HEK293 (cell line): ENCODE measurements around the gene BCL7A.
A peak's percentile ranks its signal among the peaks of the same experiment; 100 is the strongest.

ENCODE experiments used
- CTCF ChIA-PET: fragments of 350-600 bp; formaldehyde crosslinking; extraction: SDS; loops from one replicate; lab custom pipeline; 2021; ENCODE audit warnings: antibody characterized with exemption; lab: Yijun Ruan, JAX
- POLR2A ChIA-PET: fragments of 300-600 bp; formaldehyde crosslinking; extraction: SDS; loops from one replicate; lab custom pipeline; 2020; ENCODE audit warnings: antibody characterized with exemption, inconsistent platforms; lab: Yijun Ruan, JAX
- H3K27ac ChIP-seq: fragments of 200-500 bp; sonication (Bioruptor generic); 2 replicates; pipeline ENCODE4 v1.5.1; 2014; ENCODE audit warnings: low read depth, low read length, control low read depth, inconsistent platforms; ENCODE audit errors: extremely low read depth
- H3K36me3 ChIP-seq, 2 experiments: fragments of 200-500 bp in 1 of 2; sonication (Bioruptor generic) in 1 of 2; 1 replicate in 1 of 2; 2 replicates in 1 of 2; pipeline ENCODE4 v1.5.1; 2014 to 2017; ENCODE audit warnings: inconsistent platforms in 2 of 2, low read length in 2 of 2; ENCODE audit not compliant: control insufficient read depth in 2 of 2, insufficient read depth in 1 of 2
- H3K4me1 ChIP-seq: fragments of 200-500 bp; sonication (Bioruptor generic); 2 replicates; pipeline ENCODE4 v1.5.1; 2014; ENCODE audit warnings: mild to moderate bottlenecking, low read length, inconsistent platforms; ENCODE audit not compliant: control insufficient read depth, insufficient read depth
- H3K4me3 ChIP-seq: 2 replicates; pipeline ENCODE4 v1.5.1; 2011; ENCODE audit warnings: low read depth, mild to moderate bottlenecking, control low read depth, low read length, moderate library complexity
- H3K9me3 ChIP-seq: fragments of 200-500 bp; sonication (Bioruptor generic); 2 replicates; pipeline ENCODE4 v1.5.1; 2014; ENCODE audit warnings: low read depth, low read length, inconsistent platforms; ENCODE audit not compliant: control insufficient read depth, insufficient read depth
- GLI4 ChIP-seq: fragments of 450-650 bp; formaldehyde crosslinking; IDR thresholded peaks from 2 replicates; pipeline ENCODE4 v1.5.1; 2016; ENCODE audit warnings: missing biosample characterization, missing genetic modification characterization
- RBAK ChIP-seq: fragments of 450-650 bp; formaldehyde crosslinking; IDR thresholded peaks from 2 replicates; pipeline ENCODE4 v1.5.1; 2016; ENCODE audit warnings: missing biosample characterization, missing genetic modification characterization
- YY2 ChIP-seq: fragments of 450-650 bp; formaldehyde crosslinking; IDR thresholded peaks from 2 replicates; pipeline ENCODE4 v1.5.1; 2016; ENCODE audit warnings: missing biosample characterization, missing genetic modification characterization
- ZBTB20 ChIP-seq: fragments of 450-650 bp; formaldehyde crosslinking; IDR thresholded peaks from 2 replicates; pipeline ENCODE4 v1.5.1; 2016; ENCODE audit warnings: missing biosample characterization, missing genetic modification characterization
- ZNF501 ChIP-seq: fragments of 450-650 bp; formaldehyde crosslinking; IDR thresholded peaks from 2 replicates; pipeline ENCODE4 v1.5.1; 2016; ENCODE audit warnings: missing biosample characterization, missing genetic modification characterization
- ZNF521 ChIP-seq: fragments of 450-650 bp; formaldehyde crosslinking; IDR thresholded peaks from 2 replicates; pipeline ENCODE4 v1.5.1; 2017; ENCODE audit warnings: missing biosample characterization, mild to moderate bottlenecking, missing genetic modification characterization
- ZNF596 ChIP-seq: fragments of 450-650 bp; IDR thresholded peaks from 2 replicates; pipeline ENCODE4 v1.5.0; 2018; ENCODE audit warnings: missing biosample characterization, mild to moderate bottlenecking, missing genetic modification characterization, moderate library complexity
- ZNF624 ChIP-seq: fragments of 450-650 bp; formaldehyde crosslinking; IDR thresholded peaks from 2 replicates; pipeline ENCODE4 v1.5.1; 2017; ENCODE audit warnings: missing biosample characterization, missing genetic modification characterization
- ZNF660 ChIP-seq: fragments of 450-650 bp; IDR thresholded peaks from 2 replicates; pipeline ENCODE4 v1.5.1; 2018; ENCODE audit warnings: missing biosample characterization, mild to moderate bottlenecking, missing genetic modification characterization
- ZSCAN30 ChIP-seq: fragments of 450-650 bp; IDR thresholded peaks from 2 replicates; pipeline ENCODE4 v1.5.1; 2018; ENCODE audit warnings: missing biosample characterization, mild to moderate bottlenecking, missing genetic modification characterization, moderate library complexity
- TF ChIP-seq, protein P1 (sequence below): fragments of 450-650 bp; formaldehyde crosslinking; conservative IDR thresholded peaks from 2 replicates; pipeline ENCODE4 v1.5.1; 2016; ENCODE audit warnings: low read depth, missing biosample characterization, missing genetic modification characterization
- TF ChIP-seq, protein P2 (sequence below): fragments of 450-650 bp; formaldehyde crosslinking; optimal IDR thresholded peaks from 2 replicates; pipeline ENCODE3; 2016; ENCODE audit warnings: missing biosample characterization, mild to moderate bottlenecking, missing genetic modification characterization
- TF ChIP-seq, protein P3 (sequence below): fragments of 450-650 bp; formaldehyde crosslinking; IDR thresholded peaks from 2 replicates; pipeline ENCODE4 v1.5.1; 2016; ENCODE audit warnings: missing biosample characterization, missing genetic modification characterization
- TF ChIP-seq, protein P4 (sequence below): fragments of 450-650 bp; formaldehyde crosslinking; IDR thresholded peaks from 2 replicates; pipeline ENCODE4 v1.5.1; 2016; ENCODE audit warnings: missing biosample characterization, missing genetic modification characterization
- TF ChIP-seq, protein P5 (sequence below): fragments of 450-650 bp; formaldehyde crosslinking; IDR thresholded peaks from 2 replicates; pipeline ENCODE4 v1.5.1; 2016; ENCODE audit warnings: missing biosample characterization, missing genetic modification characterization, borderline replicate concordance
- TF ChIP-seq, protein P6 (sequence below): fragments of 450-650 bp; formaldehyde crosslinking; IDR thresholded peaks from 2 replicates; pipeline ENCODE4 v1.5.1; 2016; ENCODE audit warnings: missing biosample characterization, missing genetic modification characterization

BCL7A gene

DNA sequence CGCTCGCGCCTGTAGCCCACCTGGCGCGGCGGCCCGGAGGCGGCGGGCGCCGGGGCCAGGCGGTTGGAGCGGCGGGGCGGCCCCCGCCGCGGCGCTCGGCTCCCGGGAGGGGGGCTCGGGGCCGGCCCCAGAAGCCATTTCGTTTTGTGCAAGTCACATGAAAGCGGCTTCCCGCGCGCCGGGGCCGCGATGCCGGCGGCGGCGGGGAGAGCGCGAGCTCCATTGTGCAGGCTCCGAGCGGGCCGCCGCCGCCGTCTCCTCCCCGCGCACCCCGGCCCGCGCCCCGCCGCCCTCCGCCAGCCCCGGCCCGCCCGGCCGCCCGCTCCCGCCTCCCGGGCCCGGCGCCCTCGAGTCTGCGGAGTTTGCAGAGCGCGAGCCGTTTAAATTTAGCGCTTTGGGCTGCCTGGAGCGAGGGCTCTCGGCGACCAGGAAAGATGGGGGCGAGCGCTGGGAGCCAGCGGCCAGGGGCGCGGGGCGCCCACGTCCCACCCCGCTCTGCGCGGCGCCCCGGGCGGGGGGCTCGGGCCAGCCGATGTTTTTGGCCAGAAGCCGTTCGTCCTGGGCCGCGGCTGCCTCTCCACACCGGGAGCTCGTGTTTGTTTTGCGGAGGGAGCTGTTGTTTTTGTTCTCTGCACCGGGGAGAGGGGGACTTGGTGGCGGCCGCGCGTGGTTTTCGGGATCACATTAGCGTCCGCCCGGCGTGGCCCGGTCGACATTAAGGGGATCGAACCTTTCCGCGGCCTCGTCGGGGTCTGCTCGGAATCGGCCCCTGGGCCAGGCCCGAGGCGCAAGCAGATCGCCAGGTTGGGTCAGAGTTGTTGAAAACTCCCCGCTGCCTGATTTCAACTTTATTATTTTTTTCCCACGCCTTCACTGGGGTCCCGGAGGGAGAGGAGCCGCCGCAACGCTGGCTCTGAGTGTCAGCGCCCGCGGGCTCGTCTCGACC is 982 bp downstream of the BCL7A start (continued):
- TF ChIP-seq, protein P1, sequence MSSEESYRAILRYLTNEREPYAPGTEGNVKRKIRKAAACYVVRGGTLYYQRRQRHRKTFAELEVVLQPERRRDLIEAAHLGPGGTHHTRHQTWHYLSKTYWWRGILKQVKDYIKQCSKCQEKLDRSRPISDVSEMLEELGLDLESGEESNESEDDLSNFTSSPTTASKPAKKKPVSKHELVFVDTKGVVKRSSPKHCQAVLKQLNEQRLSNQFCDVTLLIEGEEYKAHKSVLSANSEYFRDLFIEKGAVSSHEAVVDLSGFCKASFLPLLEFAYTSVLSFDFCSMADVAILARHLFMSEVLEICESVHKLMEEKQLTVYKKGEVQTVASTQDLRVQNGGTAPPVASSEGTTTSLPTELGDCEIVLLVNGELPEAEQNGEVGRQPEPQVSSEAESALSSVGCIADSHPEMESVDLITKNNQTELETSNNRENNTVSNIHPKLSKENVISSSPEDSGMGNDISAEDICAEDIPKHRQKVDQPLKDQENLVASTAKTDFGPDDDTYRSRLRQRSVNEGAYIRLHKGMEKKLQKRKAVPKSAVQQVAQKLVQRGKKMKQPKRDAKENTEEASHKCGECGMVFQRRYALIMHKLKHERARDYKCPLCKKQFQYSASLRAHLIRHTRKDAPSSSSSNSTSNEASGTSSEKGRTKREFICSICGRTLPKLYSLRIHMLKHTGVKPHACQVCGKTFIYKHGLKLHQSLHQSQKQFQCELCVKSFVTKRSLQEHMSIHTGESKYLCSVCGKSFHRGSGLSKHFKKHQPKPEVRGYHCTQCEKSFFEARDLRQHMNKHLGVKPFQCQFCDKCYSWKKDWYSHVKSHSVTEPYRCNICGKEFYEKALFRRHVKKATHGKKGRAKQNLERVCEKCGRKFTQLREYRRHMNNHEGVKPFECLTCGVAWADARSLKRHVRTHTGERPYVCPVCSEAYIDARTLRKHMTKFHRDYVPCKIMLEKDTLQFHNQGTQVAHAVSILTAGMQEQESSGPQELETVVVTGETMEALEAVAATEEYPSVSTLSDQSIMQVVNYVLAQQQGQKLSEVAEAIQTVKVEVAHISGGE (tag by site-specific recombination), result no peak
- TF ChIP-seq, protein P2, sequence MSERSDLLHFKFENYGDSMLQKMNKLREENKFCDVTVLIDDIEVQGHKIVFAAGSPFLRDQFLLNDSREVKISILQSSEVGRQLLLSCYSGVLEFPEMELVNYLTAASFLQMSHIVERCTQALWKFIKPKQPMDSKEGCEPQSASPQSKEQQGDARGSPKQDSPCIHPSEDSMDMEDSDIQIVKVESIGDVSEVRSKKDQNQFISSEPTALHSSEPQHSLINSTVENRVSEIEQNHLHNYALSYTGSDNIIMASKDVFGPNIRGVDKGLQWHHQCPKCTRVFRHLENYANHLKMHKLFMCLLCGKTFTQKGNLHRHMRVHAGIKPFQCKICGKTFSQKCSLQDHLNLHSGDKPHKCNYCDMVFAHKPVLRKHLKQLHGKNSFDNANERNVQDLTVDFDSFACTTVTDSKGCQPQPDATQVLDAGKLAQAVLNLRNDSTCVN (tag by site-specific recombination), result peak; percentile 77
- TF ChIP-seq ZSCAN30 (tag by site-specific recombination) (0 out of 2 replicates have a peak, but pooled peaks have one; percentile 22), ZNF596 (tag by site-specific recombination) (no peak), ZNF521 (no peak), RBAK (tag by site-specific recombination) (no peak)
- TF ChIP-seq, protein P3, sequence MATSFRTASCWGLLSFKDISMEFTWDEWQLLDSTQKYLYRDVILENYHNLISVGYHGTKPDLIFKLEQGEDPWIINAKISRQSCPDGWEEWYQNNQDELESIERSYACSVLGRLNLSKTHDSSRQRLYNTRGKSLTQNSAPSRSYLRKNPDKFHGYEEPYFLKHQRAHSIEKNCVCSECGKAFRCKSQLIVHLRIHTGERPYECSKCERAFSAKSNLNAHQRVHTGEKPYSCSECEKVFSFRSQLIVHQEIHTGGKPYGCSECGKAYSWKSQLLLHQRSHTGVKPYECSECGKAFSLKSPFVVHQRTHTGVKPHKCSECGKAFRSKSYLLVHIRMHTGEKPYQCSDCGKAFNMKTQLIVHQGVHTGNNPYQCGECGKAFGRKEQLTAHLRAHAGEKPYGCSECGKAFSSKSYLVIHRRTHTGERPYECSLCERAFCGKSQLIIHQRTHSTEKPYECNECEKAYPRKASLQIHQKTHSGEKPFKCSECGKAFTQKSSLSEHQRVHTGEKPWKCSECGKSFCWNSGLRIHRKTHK (tag by site-specific recombination), result no peak

DNA sequence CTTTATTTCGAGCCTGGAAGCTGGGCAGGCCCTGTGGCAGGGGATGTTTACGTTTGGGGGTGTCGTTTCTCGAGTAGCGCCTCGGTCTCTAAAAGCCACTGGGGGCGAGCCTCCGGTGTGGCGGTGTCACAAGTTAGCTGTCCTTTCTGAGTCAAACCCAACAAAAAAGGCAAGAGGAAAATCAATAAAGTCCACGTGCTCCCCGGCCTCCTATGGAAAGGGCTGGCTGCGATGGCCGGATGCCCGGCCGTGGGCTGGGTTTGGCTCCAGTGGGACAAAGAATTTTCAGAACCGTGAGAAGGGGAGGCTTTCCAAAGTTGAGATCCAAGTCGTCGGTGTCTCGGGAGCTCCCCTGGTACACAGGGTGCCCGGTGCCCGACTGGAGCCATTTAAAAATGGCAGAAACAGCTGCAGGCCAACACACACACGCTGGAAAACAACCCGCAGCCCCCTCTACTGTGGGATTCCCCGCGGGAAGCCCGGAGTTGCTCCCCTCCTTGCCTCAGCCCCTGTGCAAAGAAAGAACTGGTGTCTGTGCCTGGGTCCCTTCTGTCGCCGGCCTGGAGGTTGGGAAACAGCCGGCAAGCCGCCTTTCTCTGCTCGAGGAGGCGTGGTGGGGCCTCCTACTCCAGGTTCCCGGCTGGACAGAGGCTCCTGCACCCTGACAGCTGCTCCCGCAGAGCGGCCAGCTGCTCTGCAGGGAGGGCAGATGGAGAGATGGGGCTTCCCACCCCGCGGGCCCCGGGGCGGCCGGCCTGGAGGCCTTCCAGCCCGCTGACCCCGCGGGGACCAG is 1.9 kb downstream of the BCL7A start:
- POLR2A ChIA-PET, result interaction anchor here (0.6 to 1.8 kb wide), 4 partner anchors 13 to 135 kb away, joined by 3 to 5 read pairs (median 4); partner anchors contain the start of gene PSMD9
- Histone ChIP-seq H3K36me3 (no peaks in the 10 kb centered on the region; a peak in 1 of 3 replicates), H3K27ac (peak overlapping the region; percentile 77), H3K4me3 (peak overlapping the region; percentile 71), H3K9me3 (no peaks in the 10 kb centered on the region), H3K4me1 (peaks cover 4% of the 10 kb centered on the region)
- CTCF ChIA-PET, result interaction anchor here (0.5 to 1.2 kb wide), 5 partner anchors 13 to 128 kb away, joined by 3 to 4 read pairs (median 3); no protein-coding TSS in a partner anchor
- TF ChIP-seq GLI4 (no peak), ZNF501 (tag by site-specific recombination) (no peak), ZNF624 (tag by site-specific recombination) (no peak), YY2 (tag by site-specific recombination) (peak; percentile 30; the same call in 1 of the 2 replicates), ZNF660 (peak; percentile 37), ZBTB20 (peak; percentile 85)
- TF ChIP-seq, protein P4, sequence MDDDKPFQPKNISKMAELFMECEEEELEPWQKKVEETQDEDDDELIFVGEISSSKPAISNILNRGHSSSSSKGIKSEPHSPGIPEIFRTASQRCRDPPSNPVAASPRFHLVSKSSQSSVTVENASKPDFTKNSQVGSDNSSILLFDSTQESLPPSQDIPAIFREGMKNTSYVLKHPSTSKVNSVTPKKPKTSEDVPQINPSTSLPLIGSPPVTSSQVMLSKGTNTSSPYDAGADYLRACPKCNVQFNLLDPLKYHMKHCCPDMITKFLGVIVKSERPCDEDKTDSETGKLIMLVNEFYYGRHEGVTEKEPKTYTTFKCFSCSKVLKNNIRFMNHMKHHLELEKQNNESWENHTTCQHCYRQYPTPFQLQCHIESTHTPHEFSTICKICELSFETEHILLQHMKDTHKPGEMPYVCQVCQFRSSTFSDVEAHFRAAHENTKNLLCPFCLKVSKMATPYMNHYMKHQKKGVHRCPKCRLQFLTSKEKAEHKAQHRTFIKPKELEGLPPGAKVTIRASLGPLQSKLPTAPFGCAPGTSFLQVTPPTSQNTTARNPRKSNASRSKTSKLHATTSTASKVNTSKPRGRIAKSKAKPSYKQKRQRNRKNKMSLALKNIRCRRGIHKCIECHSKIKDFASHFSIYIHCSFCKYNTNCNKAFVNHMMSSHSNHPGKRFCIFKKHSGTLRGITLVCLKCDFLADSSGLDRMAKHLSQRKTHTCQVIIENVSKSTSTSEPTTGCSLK (tag by site-specific recombination), result no peak
- TF ChIP-seq, protein P5, sequence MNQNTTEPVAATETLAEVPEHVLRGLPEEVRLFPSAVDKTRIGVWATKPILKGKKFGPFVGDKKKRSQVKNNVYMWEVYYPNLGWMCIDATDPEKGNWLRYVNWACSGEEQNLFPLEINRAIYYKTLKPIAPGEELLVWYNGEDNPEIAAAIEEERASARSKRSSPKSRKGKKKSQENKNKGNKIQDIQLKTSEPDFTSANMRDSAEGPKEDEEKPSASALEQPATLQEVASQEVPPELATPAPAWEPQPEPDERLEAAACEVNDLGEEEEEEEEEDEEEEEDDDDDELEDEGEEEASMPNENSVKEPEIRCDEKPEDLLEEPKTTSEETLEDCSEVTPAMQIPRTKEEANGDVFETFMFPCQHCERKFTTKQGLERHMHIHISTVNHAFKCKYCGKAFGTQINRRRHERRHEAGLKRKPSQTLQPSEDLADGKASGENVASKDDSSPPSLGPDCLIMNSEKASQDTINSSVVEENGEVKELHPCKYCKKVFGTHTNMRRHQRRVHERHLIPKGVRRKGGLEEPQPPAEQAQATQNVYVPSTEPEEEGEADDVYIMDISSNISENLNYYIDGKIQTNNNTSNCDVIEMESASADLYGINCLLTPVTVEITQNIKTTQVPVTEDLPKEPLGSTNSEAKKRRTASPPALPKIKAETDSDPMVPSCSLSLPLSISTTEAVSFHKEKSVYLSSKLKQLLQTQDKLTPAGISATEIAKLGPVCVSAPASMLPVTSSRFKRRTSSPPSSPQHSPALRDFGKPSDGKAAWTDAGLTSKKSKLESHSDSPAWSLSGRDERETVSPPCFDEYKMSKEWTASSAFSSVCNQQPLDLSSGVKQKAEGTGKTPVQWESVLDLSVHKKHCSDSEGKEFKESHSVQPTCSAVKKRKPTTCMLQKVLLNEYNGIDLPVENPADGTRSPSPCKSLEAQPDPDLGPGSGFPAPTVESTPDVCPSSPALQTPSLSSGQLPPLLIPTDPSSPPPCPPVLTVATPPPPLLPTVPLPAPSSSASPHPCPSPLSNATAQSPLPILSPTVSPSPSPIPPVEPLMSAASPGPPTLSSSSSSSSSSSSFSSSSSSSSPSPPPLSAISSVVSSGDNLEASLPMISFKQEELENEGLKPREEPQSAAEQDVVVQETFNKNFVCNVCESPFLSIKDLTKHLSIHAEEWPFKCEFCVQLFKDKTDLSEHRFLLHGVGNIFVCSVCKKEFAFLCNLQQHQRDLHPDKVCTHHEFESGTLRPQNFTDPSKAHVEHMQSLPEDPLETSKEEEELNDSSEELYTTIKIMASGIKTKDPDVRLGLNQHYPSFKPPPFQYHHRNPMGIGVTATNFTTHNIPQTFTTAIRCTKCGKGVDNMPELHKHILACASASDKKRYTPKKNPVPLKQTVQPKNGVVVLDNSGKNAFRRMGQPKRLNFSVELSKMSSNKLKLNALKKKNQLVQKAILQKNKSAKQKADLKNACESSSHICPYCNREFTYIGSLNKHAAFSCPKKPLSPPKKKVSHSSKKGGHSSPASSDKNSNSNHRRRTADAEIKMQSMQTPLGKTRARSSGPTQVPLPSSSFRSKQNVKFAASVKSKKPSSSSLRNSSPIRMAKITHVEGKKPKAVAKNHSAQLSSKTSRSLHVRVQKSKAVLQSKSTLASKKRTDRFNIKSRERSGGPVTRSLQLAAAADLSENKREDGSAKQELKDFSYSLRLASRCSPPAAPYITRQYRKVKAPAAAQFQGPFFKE (tag by site-specific recombination), result no peak
- TF ChIP-seq, protein P6, sequence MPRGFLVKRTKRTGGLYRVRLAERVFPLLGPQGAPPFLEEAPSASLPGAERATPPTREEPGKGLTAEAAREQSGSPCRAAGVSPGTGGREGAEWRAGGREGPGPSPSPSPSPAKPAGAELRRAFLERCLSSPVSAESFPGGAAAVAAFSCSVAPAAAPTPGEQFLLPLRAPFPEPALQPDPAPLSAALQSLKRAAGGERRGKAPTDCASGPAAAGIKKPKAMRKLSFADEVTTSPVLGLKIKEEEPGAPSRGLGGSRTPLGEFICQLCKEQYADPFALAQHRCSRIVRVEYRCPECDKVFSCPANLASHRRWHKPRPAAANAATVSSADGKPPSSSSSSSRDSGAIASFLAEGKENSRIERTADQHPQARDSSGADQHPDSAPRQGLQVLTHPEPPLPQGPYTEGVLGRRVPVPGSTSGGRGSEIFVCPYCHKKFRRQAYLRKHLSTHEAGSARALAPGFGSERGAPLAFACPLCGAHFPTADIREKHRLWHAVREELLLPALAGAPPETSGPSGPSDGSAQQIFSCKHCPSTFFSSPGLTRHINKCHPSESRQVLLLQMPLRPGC (tag by site-specific recombination), result no peak
